Mesenchymal stem cell (in vitro differentiated cells and primary cell): ENCODE results near the gene SCD.
"Not testable (repeated sequence)": the region's sequence is repeated elsewhere in the genome, so short reads cannot be mapped to it uniquely, and the experiment has no call there.

Experiments used
- DNase-seq: peaks from one replicate; pipeline ENCODE4 v3.0.0-alpha.2; 2013
- H2AFZ ChIP-seq: one replicate; pipeline ENCODE4 v1.6.1; 2013; ENCODE audit warnings: low read depth, mild to moderate bottlenecking, control low read depth, inconsistent platforms, low read length, moderate library complexity
- H2AK5ac ChIP-seq: 2 replicates; pipeline ENCODE4 v1.6.1; 2013; ENCODE audit warnings: low read length, moderate library complexity, mild to moderate bottlenecking, inconsistent platforms; ENCODE audit not compliant: severe bottlenecking
- H2BK120ac ChIP-seq: one replicate; pipeline ENCODE4 v1.6.1; 2013; ENCODE audit warnings: low read depth, mild to moderate bottlenecking, inconsistent platforms, low read length, moderate library complexity
- H2BK12ac ChIP-seq, 2 experiments: one replicate each; pipeline ENCODE4 v1.6.1; 2013; ENCODE audit warnings: inconsistent platforms in 2 of 2, low read length in 2 of 2, mild to moderate bottlenecking in 2 of 2, moderate library complexity in 2 of 2, control low read depth in 1 of 2
- H2BK15ac ChIP-seq: one replicate; pipeline ENCODE4 v1.6.1; 2013; ENCODE audit warnings: mild to moderate bottlenecking, low read depth, inconsistent platforms; ENCODE audit not compliant: poor library complexity, severe bottlenecking
- H2BK5ac ChIP-seq: 2 replicates; pipeline ENCODE4 v1.6.1; 2013; ENCODE audit warnings: low read depth, mild to moderate bottlenecking, low read length, control low read depth, inconsistent platforms; ENCODE audit not compliant: poor library complexity, severe bottlenecking
- H3K14ac ChIP-seq, 2 experiments: one replicate each; pipeline ENCODE4 v1.6.1; 2013; ENCODE audit warnings: inconsistent platforms in 2 of 2, low read length in 2 of 2, control low read depth in 1 of 2, mild to moderate bottlenecking in 1 of 2, moderate library complexity in 1 of 2
- H3K18ac ChIP-seq, 2 experiments: one replicate each; pipeline ENCODE4 v1.6.1; 2013; ENCODE audit warnings: inconsistent platforms in 2 of 2, low read length in 2 of 2, control low read depth in 1 of 2, low read depth in 1 of 2, mild to moderate bottlenecking in 1 of 2
- H3K23ac ChIP-seq, 2 experiments: one replicate each; pipeline ENCODE4 v1.6.1; 2013; ENCODE audit warnings: inconsistent platforms in 2 of 2, low read length in 2 of 2, mild to moderate bottlenecking in 2 of 2, moderate library complexity in 2 of 2, control low read depth in 1 of 2
- H3K27ac ChIP-seq: 2 replicates; pipeline ENCODE4 v1.5.1; 2013; ENCODE audit warnings: mild to moderate bottlenecking, moderate library complexity, low read length, control low read depth, inconsistent platforms; ENCODE audit not compliant: poor library complexity, severe bottlenecking
- H3K27me3 ChIP-seq, 2 experiments: 2 replicates each; pipeline versions ENCODE4 v1.6.1 to v1.7.0; 2013; ENCODE audit warnings: low read length in 2 of 2, mild to moderate bottlenecking in 2 of 2, moderate library complexity in 2 of 2, control low read depth in 1 of 2, inconsistent platforms in 1 of 2; ENCODE audit not compliant: control insufficient read depth in 1 of 2, insufficient read depth in 1 of 2
- H3K36me3 ChIP-seq, 2 experiments: 2 replicates each; pipeline versions ENCODE4 v1.6.1 to v1.7.0; 2013; ENCODE audit warnings: low read length in 2 of 2, control low read depth in 1 of 2, inconsistent platforms in 1 of 2, low read depth in 1 of 2, mild to moderate bottlenecking in 1 of 2; ENCODE audit not compliant: insufficient read depth in 2 of 2, control insufficient read depth in 1 of 2
- H3K4ac ChIP-seq, 2 experiments: one replicate each; pipeline ENCODE4 v1.6.1; 2013; ENCODE audit warnings: inconsistent platforms in 2 of 2, low read length in 2 of 2, mild to moderate bottlenecking in 2 of 2, moderate library complexity in 2 of 2, control low read depth in 1 of 2, low read depth in 1 of 2
- H3K4me1 ChIP-seq: 2 replicates; pipeline ENCODE4 v1.6.1; 2013; ENCODE audit warnings: low read depth, low read length, control low read depth; ENCODE audit not compliant: control insufficient read depth, insufficient read depth
- H3K4me2 ChIP-seq: 2 replicates; pipeline ENCODE4 v1.6.1; 2013; ENCODE audit warnings: low read length, mild to moderate bottlenecking, inconsistent platforms; ENCODE audit not compliant: poor library complexity, severe bottlenecking
- H3K4me3 ChIP-seq, 2 experiments: 2 replicates each; pipeline versions ENCODE4 v1.5.1 to v1.7.0; 2013; ENCODE audit warnings: low read length in 2 of 2, mild to moderate bottlenecking in 2 of 2, control low read depth in 1 of 2, low read depth in 1 of 2; ENCODE audit not compliant: insufficient read depth in 1 of 2
- H3K79me1 ChIP-seq: replicated peaks from 2 replicates; pipeline ENCODE4 v1.6.1; 2013; ENCODE audit warnings: mild to moderate bottlenecking, control low read depth, low read length, inconsistent platforms; ENCODE audit not compliant: poor library complexity, severe bottlenecking
- H3K9ac ChIP-seq: 2 replicates; pipeline ENCODE4 v1.7.0; 2013; ENCODE audit warnings: mild to moderate bottlenecking, low read length, moderate library complexity
- H3K9me3 ChIP-seq: 2 replicates; pipeline ENCODE4 v1.7.0; 2013; ENCODE audit warnings: mild to moderate bottlenecking, low read length; ENCODE audit not compliant: control insufficient read depth
- H4K8ac ChIP-seq: one replicate; pipeline ENCODE4 v1.6.1; 2013; ENCODE audit warnings: inconsistent platforms, mild to moderate bottlenecking, low read length, moderate library complexity
- H4K91ac ChIP-seq: one replicate; pipeline ENCODE4 v1.6.1; 2013; ENCODE audit warnings: mild to moderate bottlenecking, low read length, inconsistent platforms
- WGBS: methylation state at CpG from one replicate; pipeline ENCODE4 v1.1.7; 2013; ENCODE audit warnings: mixed read lengths; 5-methylcytosine and 5-hydroxymethylcytosine counted together

SCD gene

GRCh38 chr10:100373298-100374199, 26.5 kb downstream of the SCD start:
- Histone ChIP-seq H4K8ac (peak overlapping the region; percentile 100), H3K4me1 (peaks cover 17% of the 10 kb centered on the region)
- under 1% methylated on average over 45 of the region's 45 CpGs for WGBS

GRCh38 chr10:100374200-100374655, 27.2 kb downstream of the SCD start:
- Histone ChIP-seq H3K27ac (peak overlapping the region; percentile 100), H2AFZ (no peak overlapping the region), H3K4ac (peak overlapping the region; percentile 15 to 35), H4K8ac (peak overlapping the region; percentile 94), H2BK12ac (peak overlapping the region; percentile 8 to 94), H3K4me1 (peaks cover 17% of the 10 kb centered on the region), H3K9me3 (no peaks in the 10 kb centered on the region), H3K18ac (peak overlapping the region; percentile 94 to 97), H2BK5ac (peak overlapping the region; percentile 98), H2BK120ac (peak overlapping the region; percentile 94), H3K27me3 (no peaks in the 10 kb centered on the region), H3K79me1 (peaks cover 3% of the 10 kb centered on the region), H3K4me2 (peak overlapping the region; percentile 94), H3K23ac (no peak overlapping the region), H2BK15ac (no peak overlapping the region), H2AK5ac (no peak overlapping the region), H3K14ac (no peak overlapping the region), H3K4me3 (peak overlapping the region in 1 of 2 experiments; percentile 81), H4K91ac (peak overlapping the region; percentile 100), H3K9ac (peak overlapping the region; percentile 99), H3K36me3 (no peaks in the 10 kb centered on the region)
- 15% methylated on average over 3 of the region's 3 CpGs for WGBS
- DNase-seq: no peak

More at GRCh38 chr10:100373298-100374199, 26.5 kb downstream of the SCD start:
- Histone ChIP-seq H3K9ac (peak overlapping the region; percentile 99), H4K91ac (peak overlapping the region; percentile 100), H3K18ac (peak overlapping the region; percentile 96 to 100), H3K79me1 (peaks cover 1% of the 10 kb centered on the region), H3K27ac (peak overlapping the region; percentile 100), H2BK15ac (peak overlapping the region; percentile 99), H3K4ac (peak overlapping the region; percentile 100), H3K27me3 (no peaks in the 10 kb centered on the region), H2BK120ac (peak overlapping the region; percentile 100), H2BK5ac (peak overlapping the region; percentile 99), H3K36me3 (no peaks in the 10 kb centered on the region), H2AK5ac (peak overlapping the region; percentile 72), H3K14ac (peak overlapping the region in 1 of 2 experiments; percentile 18), H3K4me2 (peak overlapping the region; percentile 94), H2AFZ (no peak overlapping the region), H3K4me3 (peak overlapping the region; percentile 54 to 81), H3K23ac (peak overlapping the region; percentile 98 to 100), H3K9me3 (no peaks in the 10 kb centered on the region), H2BK12ac (peak overlapping the region; percentile 100)
- DNase-seq: peak; percentile 100

GRCh38 chr10:100374677-100375353, 27.8 kb downstream of the SCD start:
- Histone ChIP-seq H2AK5ac (peak overlapping the region; percentile 83), H2BK5ac (peak overlapping the region; percentile 51), H4K91ac (peak overlapping the region; percentile 39), H3K18ac (peak overlapping the region; percentile 93 to 97), H4K8ac (peak overlapping the region; percentile 72), H2BK120ac (peak overlapping the region; percentile 79), H3K27ac (peak overlapping the region; percentile 100), H3K4me1 (peaks cover 17% of the 10 kb centered on the region), H3K4me2 (peak overlapping the region; percentile 94), H3K9ac (peak overlapping the region; percentile 99), H2BK12ac (peak overlapping the region; percentile 59 to 94), H2BK15ac (peak overlapping the region; percentile 23), H3K4ac (peak overlapping the region in 1 of 2 experiments; percentile 15), H3K4me3 (peak overlapping the region in 1 of 2 experiments; percentile 81)
- H3K36me3 ChIP-seq, H3K27me3 ChIP-seq, H2AFZ ChIP-seq, H3K14ac ChIP-seq, H3K9me3 ChIP-seq, H3K79me1 ChIP-seq, H3K23ac ChIP-seq, DNase-seq: not testable (repeated sequence)
- WGBS: 78% methylated on average over 7 of the region's 7 CpGs

GRCh38 chr10:100376656-100377055, 29.6 kb downstream of the SCD start:
- Histone ChIP-seq H2BK12ac (peak overlapping the region in 1 of 2 experiments; percentile 39), H2BK15ac (peak overlapping the region; percentile 28), H3K4me1 (peaks cover 11% of the 10 kb centered on the region)
- H3K9ac ChIP-seq, H3K36me3 ChIP-seq, H2AK5ac ChIP-seq, H3K18ac ChIP-seq, H3K23ac ChIP-seq, H4K91ac ChIP-seq, H3K4me3 ChIP-seq, H2BK5ac ChIP-seq, H3K9me3 ChIP-seq, H4K8ac ChIP-seq, H3K4ac ChIP-seq, H3K14ac ChIP-seq, H3K4me2 ChIP-seq, H3K79me1 ChIP-seq, H3K27ac ChIP-seq, H2BK120ac ChIP-seq, H3K27me3 ChIP-seq, H2AFZ ChIP-seq, DNase-seq: not testable (repeated sequence)
- 82% methylated on average over 6 of the region's 6 CpGs for WGBS
